ENCODE measurements around the gene UVSSA. TPM values are rescaled to one million over a fixed set of nuclear protein-coding genes. Genes with fewer than 3 reads are reported as not detected.

UVSSA gene
- total and polyA plus RNA-seq, 2 experiments from 2014 or later: 2.9 to 4.1 TPM

GRCh38 chr4:1416051-1416947 is 69.3 kb downstream of the UVSSA start:
- no peaks in the 10 kb centered on the region for H3F3A ChIP-seq (ENCODE audit: insufficient read depth)
- H3K79me2 ChIP-seq (ENCODE audit: insufficient read depth): no peaks in the 10 kb centered on the region
- no peaks in the 10 kb centered on the region for H4K20me1 ChIP-seq (ENCODE audit: insufficient read depth)
- no peak overlapping the region for H3K9ac ChIP-seq
- 40 to 46% methylated on average over 18 to 27 of the region's 27 CpGs for WGBS, 2 experiments (ENCODE audit: low coverage in 1 of 2, low lambda C conversion rate in 2 of 2, missing lambda C conversion rate in 2 of 2)
- no peaks in the 10 kb centered on the region for H3K9me3 ChIP-seq (ENCODE audit: low read depth)
- in situ Hi-C loops (cut with MboI): no loop called here
- no peaks in the 10 kb centered on the region for H3K36me3 ChIP-seq (ENCODE audit: low read depth)
- H3K4me1 ChIP-seq (ENCODE audit: insufficient read depth): no peaks in the 10 kb centered on the region
- DNase-seq: no peak
- peaks cover 26% of the 10 kb centered on the region for H3K27me3 ChIP-seq (replicated peaks; ENCODE audit: insufficient read depth)
- H3K4me3 ChIP-seq: no peak overlapping the region
- TF ChIP-seq EZH2phosphoT487 (IDR thresholded peaks at IDR 0.05; ENCODE audit: insufficient read depth, low read depth): no peak
- no peak for TF ChIP-seq EZH2 (IDR thresholded peaks at IDR 0.05; ENCODE audit: insufficient read depth, poor library complexity, severe bottlenecking)
- H3K27ac ChIP-seq: no peak overlapping the region
- no peaks in the 10 kb centered on the region for H3K9me2 ChIP-seq (ENCODE audit: insufficient read depth)
- no peak overlapping the region for H2AFZ ChIP-seq
- no peak overlapping the region for H3K4me2 ChIP-seq (ENCODE audit: unreplicated experiment)

- in situ Hi-C loops (cut with MboI): no loop called here
- no peaks in the 10 kb centered on the region for H3K9me3 ChIP-seq (ENCODE audit: low read depth)
- H3K79me2 ChIP-seq (ENCODE audit: insufficient read depth): no peaks in the 10 kb centered on the region
- DNase-seq: no peak
- no peak overlapping the region for H2AFZ ChIP-seq
- TF ChIP-seq EZH2phosphoT487 (IDR thresholded peaks at IDR 0.05; ENCODE audit: insufficient read depth, low read depth) (no peak), EZH2 (IDR thresholded peaks at IDR 0.05; ENCODE audit: insufficient read depth, poor library complexity, severe bottlenecking) (no peak)
- 28 to 37% methylated on average over 7 of the region's 7 CpGs for WGBS, 2 experiments (ENCODE audit: low coverage in 1 of 2, low lambda C conversion rate in 2 of 2, missing lambda C conversion rate in 2 of 2)
- H3F3A ChIP-seq (ENCODE audit: insufficient read depth): no peaks in the 10 kb centered on the region
- no peak overlapping the region for H3K9ac ChIP-seq
- H3K27ac ChIP-seq: no peak overlapping the region
- no peak overlapping the region for H3K4me2 ChIP-seq (ENCODE audit: unreplicated experiment)
- H3K9me2 ChIP-seq (ENCODE audit: insufficient read depth): no peaks in the 10 kb centered on the region
- H3K4me3 ChIP-seq: no peak overlapping the region
- no peaks in the 10 kb centered on the region for H4K20me1 ChIP-seq (ENCODE audit: insufficient read depth)
- H3K36me3 ChIP-seq (ENCODE audit: low read depth): no peaks in the 10 kb centered on the region
- no peaks in the 10 kb centered on the region for H3K4me1 ChIP-seq (ENCODE audit: insufficient read depth)
- H3K27me3 ChIP-seq (replicated peaks; ENCODE audit: insufficient read depth): peaks cover 28% of the 10 kb centered on the region
These were observed 69.9 kb downstream of the UVSSA start for GRCh38 chr4:1416948-1417260.

- H3K4me3 ChIP-seq: no peak overlapping the region
- no peaks in the 10 kb centered on the region for H3K9me3 ChIP-seq (ENCODE audit: low read depth)
- no peaks in the 10 kb centered on the region for H3F3A ChIP-seq (ENCODE audit: insufficient read depth)
- no peak overlapping the region for H3K27ac ChIP-seq
- peaks cover 37% of the 10 kb centered on the region for H3K27me3 ChIP-seq (replicated peaks; ENCODE audit: insufficient read depth)
- H3K9ac ChIP-seq: no peak overlapping the region
- no peaks in the 10 kb centered on the region for H3K36me3 ChIP-seq (ENCODE audit: low read depth)
- no peaks in the 10 kb centered on the region for H4K20me1 ChIP-seq (ENCODE audit: insufficient read depth)
- H2AFZ ChIP-seq: no peak overlapping the region
- no peaks in the 10 kb centered on the region for H3K79me2 ChIP-seq (ENCODE audit: insufficient read depth)
- H3K9me2 ChIP-seq (ENCODE audit: insufficient read depth): no peaks in the 10 kb centered on the region
- no peak for DNase-seq
- H3K4me1 ChIP-seq (ENCODE audit: insufficient read depth): no peaks in the 10 kb centered on the region
- in situ Hi-C loops (cut with MboI): no loop called here
- 68 to 71% methylated on average over 33 of the region's 33 CpGs for WGBS, 2 experiments (ENCODE audit: low coverage in 1 of 2, low lambda C conversion rate in 2 of 2, missing lambda C conversion rate in 2 of 2)
- H3K4me2 ChIP-seq (ENCODE audit: unreplicated experiment): no peak overlapping the region
- TF ChIP-seq EZH2phosphoT487 (IDR thresholded peaks at IDR 0.05; ENCODE audit: insufficient read depth, low read depth) (no peak), EZH2 (IDR thresholded peaks at IDR 0.05; ENCODE audit: insufficient read depth, poor library complexity, severe bottlenecking) (no peak)
These were observed 70.7 kb downstream of the UVSSA start for GRCh38 chr4:1417522-1418390.

- Histone ChIP-seq H3K9ac (no peak overlapping the region), H3K36me3 (ENCODE audit: low read depth) (no peaks in the 10 kb centered on the region), H2AFZ (no peak overlapping the region), H3K4me1 (ENCODE audit: insufficient read depth) (no peaks in the 10 kb centered on the region), H3K27ac (no peak overlapping the region), H3K4me3 (no peak overlapping the region), H3K79me2 (ENCODE audit: insufficient read depth) (no peaks in the 10 kb centered on the region), H3K9me2 (ENCODE audit: insufficient read depth) (no peaks in the 10 kb centered on the region), H3K4me2 (ENCODE audit: unreplicated experiment) (no peak overlapping the region), H3F3A (ENCODE audit: insufficient read depth) (no peaks in the 10 kb centered on the region), H4K20me1 (ENCODE audit: insufficient read depth) (no peaks in the 10 kb centered on the region), H3K27me3 (replicated peaks; ENCODE audit: insufficient read depth) (peaks cover 39% of the 10 kb centered on the region), H3K9me3 (ENCODE audit: low read depth) (no peaks in the 10 kb centered on the region)
- in situ Hi-C loops (cut with MboI): no loop called here
- TF ChIP-seq EZH2 (IDR thresholded peaks at IDR 0.05; ENCODE audit: insufficient read depth, poor library complexity, severe bottlenecking): no peak
- no peak for TF ChIP-seq EZH2phosphoT487 (IDR thresholded peaks at IDR 0.05; ENCODE audit: insufficient read depth, low read depth)
- 32 to 37% methylated on average over 17 of the region's 17 CpGs for WGBS, 2 experiments (ENCODE audit: low coverage in 1 of 2, low lambda C conversion rate in 2 of 2, missing lambda C conversion rate in 2 of 2)
- no peak for DNase-seq
These were observed 71.7 kb downstream of the UVSSA start for GRCh38 chr4:1418494-1419285.
